Breast epithelium (tissue), 3 donors: ENCODE measurements around the gene ATP2A1.

Source experiments
- CTCF ChIP-seq, 3 donors: fragments of 450-650 bp; IDR thresholded peaks; one replicate each; pipeline ENCODE4 v1.5.1; 2016 to 2017; ENCODE audit warnings: antibody characterized with exemption in 3 of 3, mild to moderate bottlenecking in 3 of 3, moderate library complexity in 3 of 3
- POLR2A ChIP-seq: fragments of 450-650 bp; IDR thresholded peaks from one replicate; pipeline ENCODE4 v1.6.1; 2016; ENCODE audit warnings: antibody characterized with exemption, mild to moderate bottlenecking, moderate library complexity

- TF ChIP-seq CTCF (IDR thresholded peaks at IDR 0.05) (no peak), POLR2A (no peak)
These were observed 26.1 kb downstream of the ATP2A1 start for GRCh38 chr16:28904363-28904762.
